Measurements from ENCODE around the gene MBNL2. TPM values are rescaled to one million over a fixed set of nuclear protein-coding genes. Genes with fewer than 3 reads are reported as not detected.
A peak's percentile ranks its signal among the peaks of the same experiment; 100 is the strongest.

MBNL2 gene
- total and polyA plus RNA-seq, 5 donors from 2014 or later = 15.6 to 37.2 (median 17.6) TPM

GRCh38 chr13:97298816-97299215 lies 76.7 kb downstream of the MBNL2 start:
- H3K27ac Mint-ChIP-seq = no peak overlapping the region
- peaks cover 14 to 36% (median 25%) of the 10 kb centered on the region in 4 donors for H3K4me1 Mint-ChIP-seq
- Histone ChIP-seq H3K27me3 (ENCODE audit: control insufficient read depth, insufficient read depth, low read length) (no peaks in the 10 kb centered on the region), H3K36me3 (ENCODE audit: control insufficient read depth, insufficient read depth, low read length) (no peaks in the 10 kb centered on the region), H3K9me3 (ENCODE audit: control insufficient read depth in 2 of 2, low read length in 2 of 2) (no peaks in the 10 kb centered on the region), H3K27ac (ENCODE audit: insufficient read depth, low read length, poor library complexity, severe bottlenecking) (no peak overlapping the region), H3K4me3 (ENCODE audit: low read depth, low read length) (no peak overlapping the region), H3K4me1 (ENCODE audit: control insufficient read depth, insufficient read depth, low read length, poor library complexity, severe bottlenecking) (peaks cover 8% of the 10 kb centered on the region)
- no peaks in the 10 kb centered on the region for H3K27me3 Mint-ChIP-seq
- DNase-seq = no peak
- peaks cover 13% of the 10 kb centered on the region for H3K36me3 Mint-ChIP-seq
- ATAC-seq (ENCODE audit: low read depth in 2 of 2) = no peak
- no peak overlapping the region for H3K4me3 Mint-ChIP-seq
- H3K9me3 Mint-ChIP-seq = peaks cover 0 to 1% (median 0%) of the 10 kb centered on the region in 7 donors

- no peak for ATAC-seq (ENCODE audit: low read depth in 2 of 2)
- Mint-ChIP-seq H3K4me1 (peaks cover 7 to 22% (median 16%) of the 10 kb centered on the region in 4 donors), H3K27ac (no peak overlapping the region), H3K27me3 (no peaks in the 10 kb centered on the region), H3K9me3 (peaks cover 0 to 1% (median 0%) of the 10 kb centered on the region in 7 donors), H3K36me3 (peaks cover 13% of the 10 kb centered on the region), H3K4me3 (no peak overlapping the region)
- Histone ChIP-seq H3K4me1 (ENCODE audit: control insufficient read depth, insufficient read depth, low read length, poor library complexity, severe bottlenecking) (peaks cover 8% of the 10 kb centered on the region), H3K36me3 (ENCODE audit: control insufficient read depth, insufficient read depth, low read length) (no peaks in the 10 kb centered on the region), H3K4me3 (ENCODE audit: low read depth, low read length) (no peak overlapping the region), H3K27ac (ENCODE audit: insufficient read depth, low read length, poor library complexity, severe bottlenecking) (no peak overlapping the region), H3K27me3 (ENCODE audit: control insufficient read depth, insufficient read depth, low read length) (no peaks in the 10 kb centered on the region), H3K9me3 (ENCODE audit: control insufficient read depth in 2 of 2, low read length in 2 of 2) (no peaks in the 10 kb centered on the region)
- no peak for DNase-seq
These were observed 78.7 kb downstream of the MBNL2 start for GRCh38 chr13:97300871-97301270.

GRCh38 chr13:97301382-97302095 lies 79.4 kb downstream of the MBNL2 start:
- no peak overlapping the region for H3K27ac ChIP-seq (ENCODE audit: insufficient read depth, low read length, poor library complexity, severe bottlenecking)
- H3K4me1 ChIP-seq (ENCODE audit: control insufficient read depth, insufficient read depth, low read length, poor library complexity, severe bottlenecking) = peaks cover 8% of the 10 kb centered on the region
- H3K9me3 ChIP-seq (ENCODE audit: control insufficient read depth in 2 of 2, low read length in 2 of 2) = no peaks in the 10 kb centered on the region
- Mint-ChIP-seq H3K27me3 (no peaks in the 10 kb centered on the region), H3K4me3 (no peak overlapping the region), H3K9me3 (peaks cover 0 to 1% (median 0%) of the 10 kb centered on the region in 7 donors), H3K36me3 (peaks cover 17% of the 10 kb centered on the region), H3K4me1 (peaks cover under 1 to 25% (median 17%) of the 10 kb centered on the region in 4 donors), H3K27ac (no peak overlapping the region)
- no peak overlapping the region for H3K4me3 ChIP-seq (ENCODE audit: low read depth, low read length)
- no peak for DNase-seq
- H3K27me3 ChIP-seq (ENCODE audit: control insufficient read depth, insufficient read depth, low read length) = no peaks in the 10 kb centered on the region
- no peak for ATAC-seq (ENCODE audit: low read depth in 2 of 2)
- no peaks in the 10 kb centered on the region for H3K36me3 ChIP-seq (ENCODE audit: control insufficient read depth, insufficient read depth, low read length)

- ATAC-seq (ENCODE audit: low read depth in 2 of 2) = no peak
- no peak overlapping the region for H3K27ac ChIP-seq (ENCODE audit: insufficient read depth, low read length, poor library complexity, severe bottlenecking)
- H3K36me3 ChIP-seq (ENCODE audit: control insufficient read depth, insufficient read depth, low read length) = no peaks in the 10 kb centered on the region
- Mint-ChIP-seq H3K4me1 (peaks cover 0 to 17% (median 13%) of the 10 kb centered on the region in 4 donors), H3K4me3 (no peak overlapping the region), H3K27ac (no peak overlapping the region), H3K36me3 (peaks cover 7% of the 10 kb centered on the region), H3K9me3 (peaks cover 0 to 1% (median 0%) of the 10 kb centered on the region in 7 donors), H3K27me3 (no peaks in the 10 kb centered on the region)
- H3K4me3 ChIP-seq (ENCODE audit: low read depth, low read length) = no peak overlapping the region
- no peaks in the 10 kb centered on the region for H3K27me3 ChIP-seq (ENCODE audit: control insufficient read depth, insufficient read depth, low read length)
- H3K4me1 ChIP-seq (ENCODE audit: control insufficient read depth, insufficient read depth, low read length, poor library complexity, severe bottlenecking) = peaks cover 8% of the 10 kb centered on the region
- no peaks in the 10 kb centered on the region for H3K9me3 ChIP-seq (ENCODE audit: control insufficient read depth in 2 of 2, low read length in 2 of 2)
- peak in 1 of 3 donors; percentile 12 for DNase-seq
These were observed 80.5 kb downstream of the MBNL2 start for GRCh38 chr13:97302611-97303010.

- Mint-ChIP-seq H3K4me1 (peaks cover 12 to 17% (median 15%) of the 10 kb centered on the region in 4 donors), H3K4me3 (no peak overlapping the region), H3K36me3 (peaks cover 20% of the 10 kb centered on the region), H3K27me3 (no peaks in the 10 kb centered on the region), H3K27ac (peak overlapping the region in 1 of 3 donors; percentile 2), H3K9me3 (peaks cover 0 to 2% (median 0%) of the 10 kb centered on the region in 7 donors)
- Histone ChIP-seq H3K4me3 (ENCODE audit: low read depth, low read length) (no peak overlapping the region), H3K4me1 (ENCODE audit: control insufficient read depth, insufficient read depth, low read length, poor library complexity, severe bottlenecking) (peaks cover 8% of the 10 kb centered on the region), H3K9me3 (ENCODE audit: control insufficient read depth in 2 of 2, low read length in 2 of 2) (no peaks in the 10 kb centered on the region), H3K36me3 (ENCODE audit: control insufficient read depth, insufficient read depth, low read length) (no peaks in the 10 kb centered on the region), H3K27ac (ENCODE audit: insufficient read depth, low read length, poor library complexity, severe bottlenecking) (no peak overlapping the region), H3K27me3 (ENCODE audit: control insufficient read depth, insufficient read depth, low read length) (no peaks in the 10 kb centered on the region)
- DNase-seq (no peak), ATAC-seq (ENCODE audit: low read depth in 2 of 2) (no peak)
These were observed 84.0 kb downstream of the MBNL2 start for GRCh38 chr13:97306106-97306505.

GRCh38 chr13:97306645-97307044 lies 84.5 kb downstream of the MBNL2 start:
- peaks cover 8% of the 10 kb centered on the region for H3K4me1 ChIP-seq (ENCODE audit: control insufficient read depth, insufficient read depth, low read length, poor library complexity, severe bottlenecking)
- no peak overlapping the region for H3K4me3 Mint-ChIP-seq
- H3K4me1 Mint-ChIP-seq = peaks cover 12 to 18% (median 16%) of the 10 kb centered on the region in 4 donors
- H3K36me3 ChIP-seq (ENCODE audit: control insufficient read depth, insufficient read depth, low read length) = no peaks in the 10 kb centered on the region
- no peak overlapping the region for H3K27ac ChIP-seq (ENCODE audit: insufficient read depth, low read length, poor library complexity, severe bottlenecking)
- H3K9me3 ChIP-seq (ENCODE audit: control insufficient read depth in 2 of 2, low read length in 2 of 2) = no peaks in the 10 kb centered on the region
- H3K36me3 Mint-ChIP-seq = peaks cover 20% of the 10 kb centered on the region
- DNase-seq (no peak), ATAC-seq (ENCODE audit: low read depth in 2 of 2) (no peak)
- H3K9me3 Mint-ChIP-seq = peaks cover 0 to 2% (median 0%) of the 10 kb centered on the region in 7 donors
- H3K27me3 Mint-ChIP-seq = no peaks in the 10 kb centered on the region
- H3K4me3 ChIP-seq (ENCODE audit: low read depth, low read length) = no peak overlapping the region
- no peaks in the 10 kb centered on the region for H3K27me3 ChIP-seq (ENCODE audit: control insufficient read depth, insufficient read depth, low read length)
- peak overlapping the region in 1 of 3 donors; percentile 2 for H3K27ac Mint-ChIP-seq

DNA sequence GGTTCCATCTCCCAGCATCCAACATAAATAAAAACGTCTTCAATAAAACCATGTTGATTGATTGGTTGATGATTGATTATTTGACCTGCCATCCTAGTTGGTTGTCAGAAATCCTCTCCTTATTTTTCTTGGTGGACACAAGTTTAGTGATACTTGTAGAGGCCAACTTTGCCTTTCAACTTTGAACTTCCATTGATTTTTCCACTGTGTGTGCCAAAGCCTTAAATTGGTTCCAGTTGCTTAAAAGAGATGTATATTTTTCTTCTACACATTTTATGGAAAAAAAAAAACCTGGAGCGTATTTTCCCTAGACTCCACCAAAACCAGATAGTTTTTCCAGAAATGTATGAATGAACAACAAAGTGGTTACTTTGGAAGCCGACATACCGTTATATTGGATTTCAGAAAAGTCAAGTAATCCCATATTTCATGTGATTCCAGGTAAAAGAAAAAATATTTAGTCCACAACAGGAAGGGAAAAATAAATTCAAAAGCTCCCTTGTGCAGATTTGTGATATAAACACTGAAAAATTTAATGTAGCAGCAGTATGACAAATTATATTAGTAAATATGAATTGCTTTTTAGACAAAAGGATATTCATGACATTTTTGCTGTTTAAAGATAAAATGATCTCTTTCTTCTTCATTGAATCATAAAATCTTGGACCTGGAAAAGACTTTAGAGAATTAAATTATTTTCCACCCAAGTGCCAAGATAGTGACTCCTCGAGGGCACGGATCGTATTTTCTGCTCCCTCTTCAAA lies 85.2 kb downstream of the MBNL2 start:
- H3K27ac Mint-ChIP-seq = no peak overlapping the region
- peaks cover 12 to 24% (median 19%) of the 10 kb centered on the region in 4 donors for H3K4me1 Mint-ChIP-seq
- Histone ChIP-seq H3K4me1 (ENCODE audit: control insufficient read depth, insufficient read depth, low read length, poor library complexity, severe bottlenecking) (peaks cover 4% of the 10 kb centered on the region), H3K9me3 (ENCODE audit: control insufficient read depth in 2 of 2, low read length in 2 of 2) (no peaks in the 10 kb centered on the region), H3K27ac (ENCODE audit: insufficient read depth, low read length, poor library complexity, severe bottlenecking) (no peak overlapping the region), H3K36me3 (ENCODE audit: control insufficient read depth, insufficient read depth, low read length) (no peaks in the 10 kb centered on the region), H3K27me3 (ENCODE audit: control insufficient read depth, insufficient read depth, low read length) (no peaks in the 10 kb centered on the region), H3K4me3 (ENCODE audit: low read depth, low read length) (no peak overlapping the region)
- no peak for ATAC-seq (ENCODE audit: low read depth in 2 of 2)
- H3K36me3 Mint-ChIP-seq = peaks cover 24% of the 10 kb centered on the region
- DNase-seq = no peak
- H3K27me3 Mint-ChIP-seq = no peaks in the 10 kb centered on the region
- H3K4me3 Mint-ChIP-seq = no peak overlapping the region
- peaks cover 0 to 2% (median 0%) of the 10 kb centered on the region in 7 donors for H3K9me3 Mint-ChIP-seq
